GM18517 (cell line): ENCODE measurements around the gene LDLR.
"Not testable (repeated sequence)": the region's sequence is repeated elsewhere in the genome, so short reads cannot be mapped to it uniquely, and the experiment has no call there.

Experiments
- ATAC-seq: cut with Tn5 transposase; IDR thresholded peaks from one replicate; pipeline ENCODE4 v1.9.1; 2021; ENCODE audit warnings: mild to moderate bottlenecking, moderate library complexity; ENCODE audit not compliant: unreplicated experiment

The LDLR gene

GRCh38 chr19:11169896-11170678 lies 80.8 kb downstream of the LDLR start:
- no peak for ATAC-seq

- ATAC-seq, result no peak
Measured at GRCh38 chr19:11171144-11171543, 81.9 kb downstream of the LDLR start.

- ATAC-seq, result no peak
Measured at GRCh38 chr19:11172576-11172975, 83.3 kb downstream of the LDLR start.

DNA sequence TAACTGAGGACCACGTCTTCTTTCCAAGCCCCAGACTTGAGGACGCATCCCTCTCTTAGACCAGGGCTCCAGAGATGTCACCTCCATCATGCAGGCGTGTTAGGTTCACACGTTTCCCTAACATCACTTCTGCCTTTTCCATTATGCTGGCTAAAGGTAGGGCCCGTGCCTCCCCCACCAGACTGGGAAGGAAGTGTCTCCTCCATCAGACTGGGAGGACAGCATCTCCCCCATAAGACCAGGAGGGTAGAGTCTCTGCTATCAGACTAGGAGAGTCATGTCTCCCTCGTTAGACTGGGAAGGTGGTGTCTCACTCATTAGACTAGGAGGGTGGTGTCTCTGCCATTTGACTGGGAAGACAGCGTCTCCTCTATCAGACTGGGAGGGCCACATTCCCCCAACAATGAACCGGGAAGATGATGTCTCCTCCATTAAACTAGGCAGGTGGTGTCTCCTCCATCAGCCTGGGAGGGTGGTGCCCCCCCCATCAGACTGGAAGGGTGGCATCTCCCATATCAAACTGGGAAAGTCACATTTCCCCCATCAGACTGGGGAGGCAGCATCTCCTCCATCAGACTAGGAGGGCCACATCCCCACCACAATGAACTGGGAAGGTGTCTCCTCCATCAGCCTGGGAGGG lies 84.4 kb downstream of the LDLR start:
- no peak for ATAC-seq

DNA sequence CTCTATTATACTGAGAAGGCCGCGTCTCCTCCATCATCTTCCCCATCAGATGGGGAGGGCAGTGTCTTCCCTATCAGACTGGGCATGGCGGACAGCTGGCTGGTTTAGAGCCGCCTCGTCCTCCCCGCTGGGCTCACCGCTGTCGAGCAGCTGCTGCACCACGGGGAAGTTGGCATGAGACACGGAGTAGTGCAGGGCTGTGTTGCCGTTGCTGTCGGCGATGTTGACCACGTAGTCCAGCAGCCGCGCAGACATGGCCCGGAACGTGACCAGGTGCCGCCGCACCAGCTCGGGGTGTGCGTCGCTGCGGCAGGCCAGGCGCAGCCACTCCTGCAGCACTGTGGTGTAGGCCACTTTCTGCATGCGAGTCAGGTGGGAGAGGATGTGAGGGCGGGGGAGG lies 85.1 kb downstream of the LDLR start:
- ATAC-seq, result no peak

- no peak for ATAC-seq
Measured at GRCh38 chr19:11175920-11176319, 86.7 kb downstream of the LDLR start.

- no peak for ATAC-seq
Measured at GRCh38 chr19:11176466-11177193, 87.4 kb downstream of the LDLR start.

- no peak for ATAC-seq
Measured at GRCh38 chr19:11177592-11177991, 88.3 kb downstream of the LDLR start.

GRCh38 chr19:11179145-11179465 lies 89.8 kb downstream of the LDLR start:
- ATAC-seq, result not testable (repeated sequence)

DNA sequence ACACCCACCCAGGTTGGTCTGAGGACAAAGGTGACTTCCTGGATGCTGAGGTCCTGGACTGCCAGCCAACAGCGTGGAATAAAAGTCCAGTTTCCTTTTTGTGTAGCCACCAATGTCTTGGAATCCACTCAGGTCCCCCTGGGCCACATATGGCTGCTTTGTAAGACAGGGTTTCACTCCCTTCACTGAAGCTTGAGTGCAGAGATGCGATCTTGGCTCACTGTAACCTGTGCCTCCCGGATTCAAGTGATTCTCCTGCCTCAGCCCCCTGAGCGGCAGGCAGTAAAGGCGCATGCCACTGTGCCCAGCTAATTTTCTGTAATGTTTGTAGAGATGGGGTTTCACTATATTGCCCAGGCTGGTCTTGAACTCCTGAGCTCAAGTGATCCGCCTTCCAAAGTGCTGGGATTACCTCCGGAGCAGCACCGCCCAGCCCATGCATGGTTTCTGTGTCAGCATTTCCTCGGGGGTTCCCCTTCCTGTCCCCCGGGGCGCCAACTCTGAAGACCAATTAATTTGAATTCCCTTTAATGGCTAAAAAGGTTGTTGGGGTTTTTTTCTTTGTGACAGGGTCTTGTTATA lies 90.5 kb downstream of the LDLR start:
- no peak for ATAC-seq

DNA sequence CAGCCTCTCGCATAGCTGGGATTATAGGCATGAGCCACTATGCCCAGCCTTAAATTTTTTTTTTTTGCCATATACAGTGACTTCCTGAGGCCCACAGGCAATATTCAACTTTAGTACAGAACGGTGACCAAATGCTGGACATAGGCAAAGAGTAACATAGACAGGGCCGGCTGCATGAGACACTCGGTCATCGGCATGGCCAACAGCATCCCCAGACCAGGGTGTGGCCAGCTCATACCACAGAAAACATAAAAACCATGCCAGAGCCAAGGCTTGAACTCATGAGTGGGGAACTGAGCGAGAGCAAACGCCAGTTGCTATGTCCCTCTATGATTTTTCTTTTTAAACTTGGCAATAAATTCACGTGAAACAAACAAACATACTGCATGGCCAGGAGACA lies 91.1 kb downstream of the LDLR start:
- no peak for ATAC-seq

DNA sequence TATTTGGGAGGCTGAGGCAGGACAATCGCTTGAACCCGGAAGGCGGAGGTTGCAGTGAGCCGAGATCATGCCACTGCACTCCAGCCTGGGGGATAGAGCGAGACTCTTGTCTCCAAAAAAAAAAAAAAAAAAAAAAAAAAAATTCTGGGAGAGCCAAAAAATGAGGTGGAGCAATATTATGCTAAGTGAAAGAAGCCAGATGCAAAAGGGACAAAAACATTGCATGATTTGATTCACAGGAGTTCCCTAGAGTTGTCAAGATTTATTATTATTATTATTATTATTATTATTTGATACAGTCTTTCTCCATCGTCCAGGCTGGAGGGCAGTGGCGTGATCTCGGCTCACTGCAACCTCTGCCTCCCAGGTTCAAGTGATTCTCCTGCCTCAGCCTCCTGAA lies 91.7 kb downstream of the LDLR start:
- ATAC-seq, result not testable (repeated sequence)

GRCh38 chr19:11181488-11181887 lies 92.2 kb downstream of the LDLR start:
- ATAC-seq, result no peak
